HG03196 (cell line): ENCODE results near the gene MRPL58.
"Not testable (repeated sequence)": the region's sequence is repeated elsewhere in the genome, so short reads cannot be mapped to it uniquely, and the experiment has no call there.

Source experiments
- ATAC-seq: cut with Tn5 transposase; IDR thresholded peaks from one replicate; pipeline ENCODE4 v1.9.1; 2021; ENCODE audit not compliant: unreplicated experiment

Gene MRPL58

DNA sequence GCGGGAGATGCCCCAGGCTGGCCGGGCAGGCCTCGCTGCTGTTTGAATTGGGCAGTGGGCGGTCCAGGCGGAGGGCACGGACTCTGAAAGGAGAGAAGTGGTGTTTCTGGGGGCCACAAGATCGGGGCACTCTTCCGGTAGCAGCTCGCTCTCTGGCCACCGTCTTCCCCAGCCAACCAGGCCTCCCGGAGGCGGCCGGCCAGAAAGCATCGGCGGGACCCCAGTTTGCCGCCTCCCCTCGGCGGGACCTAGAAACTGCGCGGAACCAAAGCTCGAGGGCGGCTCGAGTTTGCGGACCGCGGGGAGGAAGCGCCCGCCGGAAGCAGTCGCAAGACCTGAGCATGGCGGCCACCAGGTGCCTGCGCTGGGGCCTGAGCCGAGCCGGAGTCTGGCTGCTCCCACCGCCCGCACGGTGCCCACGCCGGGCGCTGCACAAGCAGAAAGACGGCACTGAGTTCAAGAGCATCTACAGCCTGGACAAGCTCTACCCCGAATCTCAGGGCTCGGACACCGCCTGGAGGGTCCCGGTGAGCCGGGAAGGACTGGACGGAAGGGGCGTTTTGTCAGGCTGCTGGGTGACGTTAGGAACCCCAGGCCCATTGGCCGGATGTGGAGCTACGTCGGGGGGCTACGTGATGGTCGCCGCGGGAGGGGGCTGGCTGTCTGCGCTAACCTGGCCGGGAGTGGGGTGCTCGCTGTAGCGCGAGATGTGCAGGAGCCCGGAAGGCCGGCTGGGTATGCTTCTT, at the start of gene MRPL58:
MRPL58 (plus strand) TSS at position 325 of the 746 bp plus-strand sequence; CDS start at position 342, 17 bp downstream.
- ATAC-seq: peak; percentile 86

DNA sequence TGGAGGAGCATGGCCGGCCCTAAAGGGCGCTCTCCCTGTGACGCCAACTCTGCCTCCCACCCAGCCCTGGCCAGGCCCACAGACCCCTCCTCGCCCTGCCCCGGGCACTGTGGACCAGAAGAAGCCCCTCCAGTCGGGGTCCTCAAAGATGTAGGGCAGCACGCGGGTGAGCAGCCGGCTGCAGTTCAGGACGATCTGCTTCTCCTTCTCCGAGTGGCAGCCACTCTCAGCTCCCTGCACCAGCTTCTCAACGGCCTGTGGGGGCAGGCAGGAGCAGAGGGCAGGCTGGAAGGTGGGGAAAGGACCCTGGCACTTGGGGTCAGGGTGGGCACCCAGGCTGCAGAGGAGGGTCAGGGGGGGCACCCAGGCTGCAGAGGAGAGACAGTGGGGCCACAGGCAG, 48.8 kb upstream of the MRPL58 start:
- ATAC-seq: no peak

DNA sequence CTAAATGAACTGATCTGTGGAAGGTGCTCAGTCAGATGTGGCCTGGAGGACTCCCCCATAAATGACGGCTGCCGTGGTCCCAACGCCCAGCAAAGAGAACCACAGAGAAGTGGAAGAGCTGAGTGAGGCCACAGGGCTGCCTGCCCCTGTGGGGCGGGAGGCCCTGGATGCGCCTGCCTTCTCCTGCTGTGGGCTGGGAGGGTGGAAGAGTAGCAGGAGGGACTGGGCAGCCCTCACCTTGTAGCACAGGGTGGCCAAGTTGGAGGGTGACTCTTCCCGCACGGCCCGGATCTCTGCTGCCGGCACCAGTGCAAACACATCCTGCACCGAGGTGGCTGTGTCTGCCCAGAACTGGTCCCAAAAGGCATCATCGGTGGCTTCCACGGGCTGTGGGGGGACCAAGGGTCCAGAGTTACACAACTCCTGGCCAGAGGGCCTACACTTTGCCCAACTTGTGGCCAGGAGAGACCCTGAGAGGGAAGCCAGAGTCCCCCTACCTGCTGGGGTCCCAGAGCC, 48.2 kb upstream of the MRPL58 start:
- ATAC-seq: no peak

DNA sequence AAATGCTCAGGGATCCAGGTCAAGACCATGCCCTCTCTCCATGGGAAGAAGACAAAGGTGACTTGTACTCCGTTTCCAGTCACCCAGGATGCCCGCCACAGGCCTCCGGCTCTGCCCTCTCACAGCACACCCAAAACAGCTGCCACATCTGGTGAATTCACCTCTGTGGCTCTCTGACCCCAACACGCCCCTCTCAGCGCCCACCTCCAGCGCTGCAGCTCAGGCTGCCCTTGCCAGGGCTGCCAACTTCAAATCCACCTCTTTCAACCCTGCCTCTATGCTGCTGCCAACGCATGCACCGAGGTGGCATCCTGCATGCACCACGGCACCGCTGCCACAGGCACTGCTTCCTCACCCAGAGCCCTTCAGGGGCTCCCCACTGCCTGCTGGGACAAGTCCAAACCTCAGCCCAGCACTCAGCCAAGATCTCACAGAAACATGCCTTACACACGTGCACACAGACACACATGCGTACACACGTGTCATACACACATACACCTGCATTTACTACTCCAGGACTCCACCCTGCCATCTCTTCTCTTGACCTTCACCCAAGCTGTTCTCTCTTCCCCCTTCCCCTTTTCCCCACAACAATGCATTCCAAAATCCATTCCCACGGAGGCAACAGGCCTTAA, 47.4 kb upstream of the MRPL58 start:
- ATAC-seq: no peak

DNA sequence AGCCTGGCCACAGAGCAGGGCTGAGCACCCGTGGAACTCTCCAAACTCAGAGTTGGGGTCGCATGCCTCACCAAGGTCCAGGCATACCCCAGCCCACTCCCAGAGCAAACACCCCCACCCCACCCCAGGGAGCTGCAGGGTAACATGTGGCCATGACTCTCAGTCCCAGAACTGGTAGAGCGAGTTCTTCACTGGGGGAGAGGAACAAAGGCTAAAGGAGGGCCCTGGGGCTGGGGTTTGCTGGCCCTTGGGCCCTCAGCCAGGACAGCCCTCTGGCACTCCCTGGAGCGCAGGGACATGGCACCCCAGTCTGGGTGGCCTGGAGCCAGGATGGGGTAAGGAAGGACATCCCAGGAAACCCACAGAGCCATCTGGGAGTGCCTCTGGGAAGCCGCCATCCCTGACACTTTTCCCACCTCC, 44.1 kb upstream of the MRPL58 start:
- ATAC-seq: no peak

DNA sequence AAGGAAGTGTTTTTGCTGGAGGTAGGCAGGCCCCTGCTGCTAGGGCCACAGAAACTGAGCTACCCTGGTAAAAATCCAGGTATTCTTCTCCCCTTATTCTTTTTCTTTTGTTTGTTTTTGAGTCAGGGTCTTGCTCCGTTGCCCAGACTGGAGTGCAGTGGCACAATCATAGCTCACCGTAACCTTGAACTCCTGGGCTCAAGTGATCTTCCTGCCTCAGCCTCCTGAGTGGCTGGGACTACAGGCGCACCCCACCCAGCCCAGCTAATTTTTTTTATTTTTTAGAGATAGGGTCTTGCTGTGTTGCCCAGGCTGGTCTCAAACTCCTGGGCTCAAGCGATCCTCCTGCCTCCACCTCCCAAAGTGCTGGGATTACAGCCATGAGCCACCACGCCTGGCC, 43.0 kb upstream of the MRPL58 start:
- ATAC-seq: not testable (repeated sequence)

DNA sequence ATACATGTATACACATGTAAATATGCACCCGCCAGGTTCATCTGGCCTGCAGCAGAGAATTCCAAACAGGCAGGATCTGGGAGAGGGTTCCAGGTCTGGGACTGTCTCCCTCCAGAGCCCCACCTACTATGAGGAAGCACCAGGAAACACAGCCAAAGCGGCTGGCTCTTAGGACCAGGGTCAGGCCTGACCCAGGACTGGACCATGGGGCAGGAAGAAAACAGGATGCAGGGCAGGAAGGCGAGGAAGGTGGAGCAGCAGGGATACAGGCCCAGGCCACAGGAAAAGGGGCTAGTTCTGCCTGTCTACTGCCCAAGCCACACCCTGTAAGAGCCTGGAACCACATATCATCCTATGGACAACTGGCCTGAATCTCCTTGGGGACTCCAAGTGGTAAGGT, 42.1 kb upstream of the MRPL58 start:
- ATAC-seq: no peak

DNA sequence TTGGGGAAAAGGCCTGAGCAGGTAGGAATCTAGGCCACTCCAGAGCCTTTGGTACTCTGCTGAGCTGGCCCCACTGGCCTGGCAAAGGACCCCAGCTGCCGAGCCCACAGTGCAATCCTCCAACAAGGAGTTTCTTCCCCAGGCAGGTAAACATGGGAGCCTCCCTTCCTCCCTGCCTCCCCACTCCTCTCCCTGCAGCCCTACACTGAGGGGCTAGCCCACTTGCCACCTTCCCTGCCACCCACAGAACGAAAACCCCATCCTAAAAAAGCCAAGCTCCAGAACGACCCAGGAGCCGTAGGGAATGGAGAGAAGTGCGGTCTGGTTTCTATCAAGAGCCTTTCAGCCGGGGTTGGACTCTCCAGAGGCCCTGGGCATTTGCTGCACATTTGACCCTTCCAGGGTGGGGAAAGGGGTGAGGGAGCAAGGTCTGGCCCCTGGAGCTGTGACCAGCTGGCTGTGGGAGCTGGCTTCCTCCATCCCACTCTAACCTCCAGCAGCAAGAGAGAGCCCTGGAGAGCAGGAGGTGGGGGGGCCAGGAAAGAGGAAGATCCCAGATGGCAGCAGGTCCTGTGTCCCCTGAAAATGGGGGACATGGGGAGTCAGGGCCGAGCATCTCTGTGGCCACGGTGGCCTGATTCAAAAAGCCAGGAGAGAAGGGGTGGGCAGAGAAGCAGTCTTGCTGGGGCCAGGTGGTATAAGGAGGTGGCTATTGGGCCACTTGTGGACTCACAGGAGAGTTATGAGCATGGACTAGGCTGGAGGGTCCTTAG, 41.2 kb upstream of the MRPL58 start:
- ATAC-seq: no peak

DNA sequence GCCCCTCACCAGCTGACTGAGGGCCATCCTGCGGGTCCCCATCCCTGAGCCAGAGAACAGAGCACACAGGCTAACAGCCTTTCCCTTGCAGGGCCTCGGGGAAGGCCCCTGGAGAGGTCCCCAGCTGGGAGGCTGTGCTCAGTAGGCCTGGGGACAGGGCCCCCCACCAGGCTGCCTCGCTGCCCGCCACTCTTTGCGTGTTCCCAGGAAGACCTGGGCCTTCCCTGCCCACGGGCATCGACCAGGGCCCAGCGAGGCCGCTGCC, 40.7 kb upstream of the MRPL58 start:
- ATAC-seq: no peak

DNA sequence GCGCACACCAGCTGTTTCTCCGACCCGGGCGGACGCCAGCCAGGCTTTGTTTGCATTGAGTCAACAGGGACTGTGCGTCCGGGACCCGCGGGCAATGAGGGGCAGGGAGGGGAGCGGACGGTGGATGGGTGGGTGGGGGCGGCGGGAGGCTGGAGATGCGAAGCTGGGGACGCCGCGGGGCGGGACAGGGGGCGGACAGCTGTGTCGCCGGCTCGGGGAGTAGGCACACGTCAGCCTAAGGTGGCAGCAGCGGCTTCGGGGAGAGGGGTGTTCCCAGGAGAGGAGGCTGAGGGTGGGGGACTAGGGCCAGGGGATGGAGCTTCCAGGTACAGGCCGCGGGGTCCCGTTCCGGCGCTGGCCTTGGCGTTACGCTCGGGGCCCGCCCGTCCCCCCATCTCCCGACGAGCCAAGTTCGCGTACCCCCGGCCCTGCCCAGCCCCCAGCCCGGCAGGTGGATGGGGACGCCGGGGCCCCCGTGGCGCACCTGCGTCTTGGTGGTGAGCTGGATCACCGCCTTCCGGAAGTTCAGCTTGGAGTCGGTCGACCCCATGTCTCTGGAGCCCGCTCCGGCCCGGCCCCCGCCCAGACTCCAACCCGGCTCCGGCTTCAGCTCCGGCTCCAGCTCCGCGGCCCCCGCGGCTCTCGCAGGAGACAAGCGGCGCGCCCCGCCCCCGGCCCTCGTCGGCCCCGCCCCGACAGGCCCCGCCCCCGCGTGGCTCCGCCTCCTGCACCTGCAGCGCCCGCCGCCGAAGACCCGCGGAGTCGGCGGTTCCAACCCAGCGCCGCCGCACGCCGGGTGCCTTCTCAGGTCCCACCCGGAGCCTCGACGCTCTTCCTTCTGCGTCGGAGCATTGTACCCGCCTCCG, 40.1 kb upstream of the MRPL58 start, which contains the start of gene HID1:
HID1 (minus strand) TSS at position 653 of the 866 bp plus-strand sequence; CDS start at position 550, 103 bp downstream.
- ATAC-seq: no peak

DNA sequence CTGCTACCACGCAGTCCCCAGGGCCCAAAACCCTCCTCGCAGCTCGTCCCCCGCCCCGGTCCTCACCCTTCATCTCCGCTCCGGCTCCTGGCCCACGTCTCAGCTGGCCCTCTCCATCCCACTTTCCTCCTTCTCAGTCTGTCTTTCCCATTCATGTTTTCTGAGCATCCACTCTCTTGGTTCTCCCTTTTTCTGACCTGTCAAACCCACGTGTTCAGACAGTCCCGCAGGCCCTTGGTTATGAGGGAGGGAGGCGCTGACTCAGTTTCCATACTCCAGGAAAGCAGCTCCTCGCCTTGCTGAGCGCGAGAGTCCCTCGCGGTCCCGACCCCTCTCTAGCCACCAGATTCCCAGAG, 39.5 kb upstream of the MRPL58 start:
- ATAC-seq: no peak

DNA sequence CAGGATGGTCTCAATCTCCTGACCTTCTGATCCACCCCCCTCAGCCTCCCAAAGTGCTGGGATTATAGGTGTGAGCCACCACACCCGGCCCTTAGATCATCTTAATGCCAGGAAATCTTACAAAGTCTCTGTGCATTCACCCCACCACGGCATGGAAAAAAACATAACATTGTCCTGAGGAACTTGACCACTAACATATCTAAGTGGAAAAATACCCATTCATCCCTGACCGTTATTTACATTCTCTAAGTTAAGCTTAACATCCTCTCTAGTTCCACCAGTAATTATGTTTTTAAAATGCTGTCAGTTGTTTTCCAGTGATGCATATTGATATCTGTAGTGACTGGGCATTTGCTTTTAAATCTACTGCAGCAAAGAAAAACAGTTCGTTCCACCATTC, 36.5 kb upstream of the MRPL58 start:
- no peak for ATAC-seq

DNA sequence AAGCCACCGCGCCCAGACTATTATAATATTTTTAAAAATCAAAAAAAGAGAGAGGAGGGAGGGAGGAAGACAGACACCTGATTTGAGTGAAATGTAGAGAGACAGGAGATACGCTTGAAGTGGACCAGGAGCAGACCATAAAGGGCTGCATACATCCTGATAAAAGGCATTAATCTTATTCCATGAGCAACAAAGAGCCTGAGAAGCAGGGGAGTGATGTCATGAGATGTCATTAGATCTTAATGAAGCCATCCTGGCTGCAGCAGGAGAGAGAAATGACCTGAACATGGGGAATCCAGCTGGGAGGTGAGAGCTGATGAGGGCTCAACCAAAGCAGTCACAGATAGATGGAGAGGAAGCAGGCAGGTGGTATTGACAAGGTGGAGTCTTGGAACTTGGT, 34.7 kb upstream of the MRPL58 start:
- no peak for ATAC-seq

DNA sequence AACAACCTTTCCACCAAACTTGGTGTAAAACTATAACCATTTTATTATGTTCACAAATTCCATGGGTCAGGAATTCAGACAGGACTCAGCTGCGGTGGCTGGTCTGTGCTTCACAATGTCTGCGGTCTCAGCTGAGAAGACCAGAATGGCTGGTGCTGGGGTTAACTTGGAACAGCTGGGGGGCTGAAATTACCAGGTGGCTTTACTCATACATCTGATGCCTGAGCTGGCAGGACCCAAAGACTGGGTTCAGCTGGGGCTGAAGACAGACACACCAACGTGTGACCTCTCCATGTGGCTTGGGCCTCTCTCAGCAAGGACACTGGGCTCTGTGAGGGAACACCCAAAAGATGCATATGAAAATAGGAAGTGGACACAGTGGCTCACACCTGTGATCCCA, 34.2 kb upstream of the MRPL58 start:
- no peak for ATAC-seq

DNA sequence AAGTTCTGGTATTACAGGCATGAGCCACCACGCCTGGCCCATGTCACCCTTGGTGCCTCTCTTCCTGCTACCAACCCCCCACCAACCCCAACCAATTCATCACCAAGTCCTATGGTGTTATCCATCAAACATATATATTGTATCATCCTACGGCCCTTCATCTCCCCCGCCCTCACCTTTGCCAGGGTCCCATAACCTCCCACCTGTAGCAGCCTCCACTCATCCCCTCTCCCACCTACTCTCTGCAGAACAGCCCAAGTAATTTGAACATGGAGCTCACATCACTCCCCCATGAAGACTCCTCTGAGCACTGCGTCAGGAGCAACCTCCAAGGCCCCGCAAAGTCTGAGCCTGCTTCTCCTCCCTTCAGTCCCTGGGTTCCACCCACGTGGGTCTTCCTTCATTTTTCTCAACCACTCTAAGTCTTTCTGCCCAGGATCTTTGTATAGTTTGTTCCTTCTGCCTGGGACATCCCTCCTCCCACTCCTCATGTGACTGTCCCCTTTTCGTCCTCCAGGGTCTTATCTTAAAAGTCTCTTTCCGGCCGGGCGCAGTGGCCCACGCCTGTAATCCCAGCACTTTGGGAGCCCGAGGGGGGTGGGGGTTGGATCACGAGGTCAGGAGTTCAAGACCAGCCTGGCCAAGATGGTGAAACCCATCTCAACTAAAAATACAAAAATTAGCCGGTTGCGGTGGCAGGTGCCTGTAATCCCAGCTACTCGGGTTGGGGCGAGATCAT, 32.9 kb upstream of the MRPL58 start:
- no peak for ATAC-seq

DNA sequence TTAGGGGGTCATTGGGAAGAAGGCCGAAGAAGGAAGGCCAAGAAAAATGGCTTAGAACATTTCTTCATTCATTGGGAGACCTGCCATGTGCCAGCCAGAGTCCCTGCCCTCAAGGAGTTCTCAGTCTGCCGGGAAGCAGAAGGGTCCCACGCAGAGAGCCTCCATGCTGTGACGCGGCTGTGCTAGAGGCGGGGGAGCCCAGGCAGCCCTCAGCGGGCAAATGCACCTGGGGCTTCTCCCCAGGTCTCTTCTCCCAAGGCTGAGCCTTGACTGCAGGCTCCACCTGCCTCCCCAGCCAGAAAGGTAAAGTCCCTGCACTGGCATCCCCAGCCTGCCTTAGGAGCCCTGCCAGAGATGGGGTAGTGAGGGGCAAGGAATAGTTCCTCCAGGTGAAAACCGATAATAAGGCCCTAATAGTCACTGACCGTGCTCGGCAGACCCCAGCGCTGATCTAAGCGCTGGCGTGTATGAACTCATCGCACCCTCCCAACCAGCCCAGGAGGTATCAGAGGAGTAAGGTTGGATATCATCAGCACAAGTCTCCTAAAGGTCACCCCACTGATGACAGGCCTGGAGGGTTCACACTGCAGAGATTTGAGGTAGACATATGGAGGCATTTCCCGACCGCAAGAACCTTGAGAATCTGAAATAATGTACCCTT, 31.0 kb upstream of the MRPL58 start:
- ATAC-seq: no peak

DNA sequence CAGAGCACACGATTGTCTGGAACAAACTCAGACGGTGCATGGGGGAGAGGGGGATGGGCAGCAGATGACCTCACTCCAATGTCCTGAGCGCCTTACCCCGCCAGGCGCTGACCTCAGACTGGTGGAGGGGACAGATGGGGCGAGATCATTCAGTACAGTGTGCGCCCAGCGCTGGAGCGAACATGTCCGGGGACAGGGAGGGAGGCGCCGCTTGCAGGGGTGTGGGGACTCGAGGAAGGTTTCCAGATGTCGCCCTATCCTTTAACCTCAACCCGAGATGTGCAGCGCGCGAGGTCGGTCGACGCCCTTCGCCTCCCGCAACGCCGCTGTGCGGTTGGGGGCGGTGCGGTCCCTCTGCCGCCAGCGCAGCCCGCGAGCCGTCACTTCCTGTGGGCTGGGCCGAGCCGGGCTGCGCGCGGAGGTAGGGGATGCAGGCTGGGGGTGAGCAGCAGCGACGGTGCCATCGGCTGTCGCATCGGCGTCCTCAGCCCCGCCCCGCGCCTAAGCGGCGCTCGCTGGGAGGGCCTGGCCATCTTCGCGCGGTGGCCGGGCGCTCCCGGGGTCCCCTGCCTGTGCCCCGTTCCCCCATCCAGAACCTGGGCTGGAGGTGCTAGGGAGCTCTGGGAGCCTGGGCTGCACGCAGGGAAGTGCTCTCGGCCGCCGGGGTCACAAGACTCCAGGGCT, 30.3 kb upstream of the MRPL58 start:
- ATAC-seq: no peak

DNA sequence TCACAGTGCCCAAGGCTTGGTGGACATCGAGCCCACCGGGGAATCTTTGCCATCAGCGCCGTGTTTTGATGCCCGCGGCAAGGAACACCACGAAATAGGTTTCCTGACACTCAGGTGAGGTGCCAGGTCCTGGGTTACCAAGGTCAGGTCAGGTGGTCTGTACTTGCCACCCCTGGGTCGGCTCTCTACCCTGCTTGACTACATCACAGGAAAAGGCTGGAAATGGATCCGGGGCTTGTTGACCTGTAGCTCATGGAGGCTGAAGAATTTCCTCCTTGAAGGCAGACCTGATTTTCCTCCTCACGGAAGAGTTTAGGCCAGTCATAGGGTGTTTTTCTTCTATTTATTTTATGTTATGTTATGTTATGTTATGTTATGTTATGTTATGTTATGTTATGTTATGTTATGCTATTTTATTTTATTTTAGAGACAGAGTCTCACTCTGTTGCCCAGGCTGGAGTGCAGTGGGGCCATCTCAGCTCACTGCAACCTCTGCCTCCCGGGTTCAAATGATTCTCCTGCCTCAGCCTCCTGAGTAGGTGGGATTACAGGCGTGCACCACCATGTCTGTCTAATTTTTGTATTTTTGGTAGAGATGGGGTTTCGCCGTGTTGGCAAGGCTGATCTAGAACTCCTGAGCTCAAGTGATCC, 29.7 kb upstream of the MRPL58 start:
- not testable (repeated sequence) for ATAC-seq

DNA sequence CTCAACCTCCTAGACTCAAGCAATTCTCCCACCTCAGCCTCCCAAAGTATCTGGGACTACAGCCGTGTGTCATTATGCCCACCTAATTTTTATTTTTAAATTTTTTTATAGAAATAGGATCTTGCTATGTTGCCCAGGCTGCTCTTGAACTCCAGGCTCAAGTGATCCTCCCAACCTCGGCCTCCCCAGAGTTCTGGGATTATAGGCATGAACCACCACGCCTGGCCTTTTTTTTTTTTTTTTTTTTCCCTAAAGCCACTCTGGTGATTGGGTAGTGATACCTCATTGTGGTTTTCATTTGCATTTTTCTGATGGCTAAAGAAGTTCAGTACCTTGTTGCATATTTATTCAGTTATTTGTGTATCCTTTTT, 26.3 kb upstream of the MRPL58 start:
- ATAC-seq: no peak
